Activated CD4-positive, alpha-beta T cell treated with anti-CD3 and anti-CD28 coated beads for 24 hours (primary cell): ENCODE data around the gene CTNNA3.
"Not testable (repeated sequence)": the region's sequence is repeated elsewhere in the genome, so short reads cannot be mapped to it uniquely, and the experiment has no call there.

Experiments used
- DNase-seq, 2 donors: peaks; one replicate each; pipeline ENCODE4 v3.0.0-alpha.2; 2020; ENCODE audit warnings: low read depth in 2 of 2

The CTNNA3 gene

GRCh38 chr10:66381045-66381444 lies 1315.0 kb downstream of the CTNNA3 start:
- no peak for DNase-seq

GRCh38 chr10:66378117-66378876 lies 1317.7 kb downstream of the CTNNA3 start:
- DNase-seq: no peak

GRCh38 chr10:66368146-66368545 lies 1327.8 kb downstream of the CTNNA3 start:
- no peak for DNase-seq

GRCh38 chr10:66366163-66366562 lies 1329.8 kb downstream of the CTNNA3 start:
- DNase-seq: no peak

- DNase-seq: no peak
Measured at GRCh38 chr10:66365686-66366085, 1330.3 kb downstream of the CTNNA3 start.

- DNase-seq: no peak
Measured at GRCh38 chr10:66362522-66362921, 1333.5 kb downstream of the CTNNA3 start.

GRCh38 chr10:66353822-66354221 lies 1342.2 kb downstream of the CTNNA3 start:
- DNase-seq: not testable (repeated sequence)

GRCh38 chr10:66353422-66353821 lies 1342.6 kb downstream of the CTNNA3 start:
- DNase-seq: no peak

- DNase-seq: no peak
Measured at GRCh38 chr10:66350622-66351399, 1345.2 kb downstream of the CTNNA3 start.

- DNase-seq: no peak
Measured at GRCh38 chr10:66349726-66350125, 1346.3 kb downstream of the CTNNA3 start.

- DNase-seq: no peak
Measured at GRCh38 chr10:66349076-66349475, 1346.9 kb downstream of the CTNNA3 start.

- no peak for DNase-seq
Measured at GRCh38 chr10:66337211-66337610, 1358.8 kb downstream of the CTNNA3 start.

- DNase-seq: no peak
Measured at GRCh38 chr10:66336791-66337190, 1359.2 kb downstream of the CTNNA3 start.

GRCh38 chr10:66335753-66336152 lies 1360.2 kb downstream of the CTNNA3 start:
- DNase-seq: not testable (repeated sequence)

GRCh38 chr10:66329147-66329546 lies 1366.8 kb downstream of the CTNNA3 start:
- DNase-seq: no peak

- DNase-seq: no peak
Measured at GRCh38 chr10:66326876-66327275, 1369.1 kb downstream of the CTNNA3 start.

GRCh38 chr10:66322777-66323176 lies 1373.2 kb downstream of the CTNNA3 start:
- no peak for DNase-seq

- DNase-seq: no peak
Measured at GRCh38 chr10:66321723-66322665, 1374.0 kb downstream of the CTNNA3 start.

GRCh38 chr10:66318761-66319160 lies 1377.2 kb downstream of the CTNNA3 start:
- no peak for DNase-seq

GRCh38 chr10:66307826-66308225 lies 1388.2 kb downstream of the CTNNA3 start:
- no peak for DNase-seq

GRCh38 chr10:66301078-66301477 lies 1394.9 kb downstream of the CTNNA3 start:
- no peak for DNase-seq

GRCh38 chr10:66295602-66296001 lies 1400.4 kb downstream of the CTNNA3 start:
- no peak for DNase-seq
